Sigmoid colon (tissue), 7 donors: ENCODE data around the gene CCDC171. TPM values are rescaled to one million over a fixed set of nuclear protein-coding genes. Genes with fewer than 3 reads are reported as not detected.
A peak's percentile ranks its signal among the peaks of the same experiment; 100 is the strongest.

Source experiments
- DNase-seq: peaks from one replicate; pipeline ENCODE4 v3.0.0-alpha.2; 2019
- H3K27ac ChIP-seq, 4 donors: fragments of 200-600 bp; sonication (generic); one replicate each; pipeline ENCODE4 v1.5.1; 2016 to 2019; ENCODE audit warnings: mild to moderate bottlenecking in 1 of 4
- H3K27me3 ChIP-seq, 3 donors: fragments of 200-600 bp; sonication (generic); one replicate each; pipeline ENCODE4 v1.5.1; 2019; ENCODE audit warnings: mild to moderate bottlenecking in 1 of 3
- H3K36me3 ChIP-seq, 4 donors: fragments of 200-600 bp; sonication (generic); one replicate each; pipeline ENCODE4 v1.5.1; 2016 to 2019
- H3K4me1 ChIP-seq, 4 donors: fragments of 200-600 bp; sonication (generic); one replicate each; pipeline ENCODE4 v1.5.1; 2017 to 2019
- H3K4me3 ChIP-seq, 4 donors: fragments of 200-600 bp; sonication (generic); one replicate each; pipeline ENCODE4 v1.5.1; 2017 to 2019; ENCODE audit warnings: mild to moderate bottlenecking in 2 of 4, moderate library complexity in 1 of 4
- H3K9me3 ChIP-seq, 4 donors: fragments of 200-600 bp in 3 of 4; sonication (generic) in 3 of 4; one replicate each; pipeline versions ENCODE4 v1.5.1 to v1.6.1; 2013 to 2019
- EP300 ChIP-seq, 4 donors: sonication (generic); formaldehyde crosslinking; IDR thresholded peaks; one replicate each; pipeline ENCODE4 v1.6.1; 2017; ENCODE audit warnings: antibody characterized with exemption in 4 of 4
- POLR2A ChIP-seq, 2 donors: fragments of 450-650 bp; IDR thresholded peaks; one replicate each; pipeline ENCODE4 v1.6.1; 2016; ENCODE audit warnings: antibody characterized with exemption in 2 of 2, mild to moderate bottlenecking in 2 of 2, moderate library complexity in 2 of 2
- POLR2AphosphoS5 ChIP-seq, 4 donors: sonication (generic); formaldehyde crosslinking; IDR thresholded peaks; one replicate each; pipeline ENCODE4 v1.6.1; 2017; ENCODE audit warnings: antibody characterized with exemption in 4 of 4
- WGBS, 2 donors: extraction: QIAGEN DNeasy Blood & Tissue Kit; methylation state at CpG; one replicate each; pipeline ENCODE4 v1.1.7; 2013; 5-methylcytosine and 5-hydroxymethylcytosine counted together
- intact Hi-C: fragments of 100-400 bp; cut with DNase I; formaldehyde crosslinking; loops from one replicate; pipeline ENCODE4 v1.15.1; 2023
- polyA plus RNA-seq, 3 donors: library from polyadenylated mRNA; stranded (reverse); fragments of 200-250 nt; gene quantifications; one replicate each; pipeline ENCODE4 v1.2.3, GENCODE V29; 2013
- total RNA-seq, 4 donors: library from RNA; depleted of rRNA; stranded (reverse); fragments of >200 nt; gene quantifications; one replicate each; pipeline ENCODE4 v1.1.0, GENCODE V29; 2016
- TF ChIP-seq, protein P1 (sequence below), 4 experiments: fragments of 450-650 bp in 3 of 4; fragments of 200-600 bp in 1 of 4; IDR thresholded peaks; one replicate each; pipeline ENCODE4 v1.5.1; 2016 to 2019; ENCODE audit warnings: antibody characterized with exemption in 4 of 4, mild to moderate bottlenecking in 3 of 4, moderate library complexity in 2 of 4
- donor health status: healthy with polysubstance abuse.
- donor health status: Bipolar disorder and iron deficiency.
- donor health status: healthy.

Gene CCDC171
- total and polyA plus RNA-seq, 7 donors: 0.46 to 6.1 (median 2.9) TPM

DNA sequence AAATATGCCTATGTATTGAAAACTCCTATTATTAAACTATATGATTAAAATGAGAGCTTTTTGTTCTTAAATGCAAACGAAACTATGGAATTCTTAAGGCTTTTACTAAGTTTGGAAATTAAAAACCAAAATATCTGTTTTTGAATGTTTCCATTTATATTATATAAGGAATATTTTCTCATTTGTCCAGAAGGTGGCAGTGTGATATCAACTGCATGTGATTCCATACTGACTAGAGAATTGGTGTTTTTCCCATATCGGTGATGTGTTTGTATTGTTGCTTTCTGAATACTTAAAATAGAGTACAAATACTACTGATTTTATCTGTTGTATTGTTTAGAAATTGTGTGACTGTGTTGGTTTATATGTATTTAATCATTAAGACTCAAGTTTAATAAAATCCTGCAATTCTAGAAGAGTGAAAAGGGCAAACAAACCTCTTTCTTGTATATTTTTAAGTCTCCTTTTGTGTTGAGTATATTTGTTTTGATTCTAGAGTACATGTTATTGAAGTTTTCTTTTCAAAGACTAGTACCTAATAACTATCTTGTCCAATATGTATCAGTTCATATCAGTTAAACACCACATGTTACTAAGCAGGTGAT lies 320.8 kb downstream of the CCDC171 start:
- intact Hi-C loops: loop anchor here (5.0 to 10.0 kb wide), 2 partner anchors 261 to 779 kb away; no protein-coding TSS in a partner anchor
- peaks cover 0 to 4% (median 0%) of the 10 kb centered on the region in 4 donors for H3K4me1 ChIP-seq
- no peaks in the 10 kb centered on the region for H3K9me3 ChIP-seq
- H3K27ac ChIP-seq: no peak overlapping the region
- no peaks in the 10 kb centered on the region for H3K27me3 ChIP-seq
- H3K4me3 ChIP-seq: no peak overlapping the region
- 5 to 18% methylated on average over 2 of the region's 2 CpGs for WGBS, 2 donors
- DNase-seq: no peak
- TF ChIP-seq, protein P1, sequence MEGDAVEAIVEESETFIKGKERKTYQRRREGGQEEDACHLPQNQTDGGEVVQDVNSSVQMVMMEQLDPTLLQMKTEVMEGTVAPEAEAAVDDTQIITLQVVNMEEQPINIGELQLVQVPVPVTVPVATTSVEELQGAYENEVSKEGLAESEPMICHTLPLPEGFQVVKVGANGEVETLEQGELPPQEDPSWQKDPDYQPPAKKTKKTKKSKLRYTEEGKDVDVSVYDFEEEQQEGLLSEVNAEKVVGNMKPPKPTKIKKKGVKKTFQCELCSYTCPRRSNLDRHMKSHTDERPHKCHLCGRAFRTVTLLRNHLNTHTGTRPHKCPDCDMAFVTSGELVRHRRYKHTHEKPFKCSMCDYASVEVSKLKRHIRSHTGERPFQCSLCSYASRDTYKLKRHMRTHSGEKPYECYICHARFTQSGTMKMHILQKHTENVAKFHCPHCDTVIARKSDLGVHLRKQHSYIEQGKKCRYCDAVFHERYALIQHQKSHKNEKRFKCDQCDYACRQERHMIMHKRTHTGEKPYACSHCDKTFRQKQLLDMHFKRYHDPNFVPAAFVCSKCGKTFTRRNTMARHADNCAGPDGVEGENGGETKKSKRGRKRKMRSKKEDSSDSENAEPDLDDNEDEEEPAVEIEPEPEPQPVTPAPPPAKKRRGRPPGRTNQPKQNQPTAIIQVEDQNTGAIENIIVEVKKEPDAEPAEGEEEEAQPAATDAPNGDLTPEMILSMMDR (IDR thresholded peaks at IDR 0.05): peak; percentile 45 to 63 (median 56)
- TF ChIP-seq POLR2A (IDR thresholded peaks at IDR 0.05) (no peak), EP300 (IDR thresholded peaks at IDR 0.05) (no peak)
- no peaks in the 10 kb centered on the region for H3K36me3 ChIP-seq

DNA sequence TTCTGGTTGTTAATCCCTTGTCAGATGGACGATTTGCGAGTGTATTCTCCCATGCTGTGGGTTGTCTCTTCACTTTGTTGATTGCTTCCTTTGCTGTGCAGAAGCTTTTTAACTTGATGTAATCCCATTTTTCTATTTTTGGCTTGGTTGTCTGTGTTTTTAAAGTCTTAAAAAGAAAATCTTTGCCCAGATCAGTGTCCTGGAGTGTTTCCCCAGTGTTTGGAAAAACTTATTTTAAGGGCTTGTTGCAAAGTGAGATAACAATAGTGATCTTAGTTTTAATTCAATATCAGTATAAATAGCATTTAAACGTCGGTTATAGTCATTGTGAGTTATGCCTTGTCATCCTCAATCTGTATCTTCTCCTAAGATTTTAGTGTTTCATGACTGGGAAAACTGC lies 329.5 kb downstream of the CCDC171 start:
- Histone ChIP-seq H3K9me3 (no peaks in the 10 kb centered on the region), H3K36me3 (no peaks in the 10 kb centered on the region), H3K4me1 (no peaks in the 10 kb centered on the region), H3K4me3 (no peak overlapping the region), H3K27me3 (no peaks in the 10 kb centered on the region), H3K27ac (no peak overlapping the region)
- intact Hi-C loops: no loop called here
- TF ChIP-seq POLR2A (IDR thresholded peaks at IDR 0.05) (no peak), EP300 (IDR thresholded peaks at IDR 0.05) (no peak), POLR2AphosphoS5 (IDR thresholded peaks at IDR 0.05) (no peak)
- TF ChIP-seq, protein P1 (IDR thresholded peaks at IDR 0.05): no peak
- WGBS, 2 donors: 85 to 91% methylated on average over 4 of the region's 4 CpGs
- DNase-seq: no peak

DNA sequence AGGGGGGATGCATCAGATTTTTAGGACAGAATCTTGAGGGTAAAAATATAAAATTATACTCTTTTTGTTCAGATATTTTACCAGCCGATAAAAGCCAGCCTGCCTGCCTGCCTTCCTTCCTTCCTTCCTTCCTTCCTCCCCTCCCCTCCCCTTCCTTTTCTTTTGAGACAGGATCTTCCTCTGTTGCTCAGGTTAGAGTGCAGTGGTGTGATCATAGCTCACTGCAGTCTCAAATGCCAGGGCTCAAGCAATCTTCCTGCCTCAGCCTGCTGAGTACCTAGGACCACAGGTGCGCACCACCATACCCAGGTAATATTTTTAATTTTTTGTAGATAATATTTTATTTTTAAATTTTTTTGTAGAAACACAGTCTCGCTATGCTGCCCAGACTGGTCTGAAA lies 330.0 kb downstream of the CCDC171 start:
- intact Hi-C loops: no loop called here
- Histone ChIP-seq H3K4me1 (no peaks in the 10 kb centered on the region), H3K9me3 (no peaks in the 10 kb centered on the region), H3K36me3 (no peaks in the 10 kb centered on the region), H3K27ac (no peak overlapping the region), H3K27me3 (no peaks in the 10 kb centered on the region), H3K4me3 (no peak overlapping the region)
- TF ChIP-seq EP300 (IDR thresholded peaks at IDR 0.05): no peak
- TF ChIP-seq POLR2AphosphoS5 (IDR thresholded peaks at IDR 0.05): no peak
- no peak for TF ChIP-seq POLR2A (IDR thresholded peaks at IDR 0.05)
- TF ChIP-seq, protein P1 (IDR thresholded peaks at IDR 0.05): no peak
- no peak for DNase-seq
- 94 to 96% methylated on average over 3 of the region's 3 CpGs for WGBS, 2 donors

DNA sequence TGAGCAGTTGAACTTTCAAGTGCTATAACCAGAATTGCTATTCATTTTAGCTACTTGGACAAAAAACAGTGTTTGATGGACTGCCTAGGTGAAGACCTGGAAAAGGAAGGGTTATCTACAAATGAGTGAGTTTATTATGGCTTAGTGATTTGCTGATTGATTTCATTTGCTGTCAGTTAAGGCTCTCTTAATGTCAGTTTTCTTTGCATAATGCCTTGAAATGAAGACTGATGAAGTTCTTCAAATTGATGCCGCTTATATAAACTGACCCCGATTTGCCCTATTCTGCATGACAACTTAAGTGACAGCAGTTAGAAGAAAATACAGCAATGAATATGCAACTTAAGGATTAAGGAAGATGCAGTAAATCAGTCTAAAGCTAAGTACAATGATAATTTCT lies 332.6 kb downstream of the CCDC171 start:
- H3K27ac ChIP-seq: no peak overlapping the region
- TF ChIP-seq POLR2A (IDR thresholded peaks at IDR 0.05): no peak
- no peak for TF ChIP-seq EP300 (IDR thresholded peaks at IDR 0.05)
- TF ChIP-seq, protein P1 (IDR thresholded peaks at IDR 0.05): no peak
- no peak for TF ChIP-seq POLR2AphosphoS5 (IDR thresholded peaks at IDR 0.05)
- no peaks in the 10 kb centered on the region for H3K27me3 ChIP-seq
- intact Hi-C loops: no loop called here
- 84 to 90% methylated on average over 2 of the region's 2 CpGs for WGBS, 2 donors
- no peaks in the 10 kb centered on the region for H3K9me3 ChIP-seq
- no peaks in the 10 kb centered on the region for H3K36me3 ChIP-seq
- H3K4me3 ChIP-seq: no peak overlapping the region
- no peak for DNase-seq
- H3K4me1 ChIP-seq: no peaks in the 10 kb centered on the region

DNA sequence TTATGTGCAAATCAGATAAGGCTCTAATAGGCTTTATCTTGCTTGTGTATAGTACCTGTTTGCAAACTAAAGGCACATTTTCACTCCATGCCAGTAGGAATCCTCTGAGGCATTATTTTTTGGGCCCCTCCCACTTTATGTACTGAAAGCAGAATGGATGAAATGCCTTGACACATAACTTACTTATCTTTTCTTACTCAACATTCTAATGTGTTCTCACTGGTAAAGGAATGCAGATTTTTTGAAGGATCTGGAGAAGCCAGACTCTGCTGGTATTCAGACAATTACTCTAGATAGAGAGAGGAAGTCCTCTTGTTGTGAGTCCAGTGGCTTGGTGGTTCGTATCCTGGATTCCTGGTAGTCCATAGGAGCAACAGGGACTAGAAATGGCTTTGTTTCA lies 336.7 kb downstream of the CCDC171 start:
- Histone ChIP-seq H3K27ac (no peak overlapping the region), H3K36me3 (no peaks in the 10 kb centered on the region), H3K9me3 (peaks cover 0 to 2% (median 0%) of the 10 kb centered on the region in 4 donors), H3K4me1 (no peaks in the 10 kb centered on the region), H3K27me3 (no peaks in the 10 kb centered on the region), H3K4me3 (no peak overlapping the region)
- 92 to 93% methylated on average over 1 of the region's 1 CpG for WGBS, 2 donors
- no peak for TF ChIP-seq POLR2A (IDR thresholded peaks at IDR 0.05)
- TF ChIP-seq EP300 (IDR thresholded peaks at IDR 0.05): no peak
- TF ChIP-seq POLR2AphosphoS5 (IDR thresholded peaks at IDR 0.05): no peak
- TF ChIP-seq, protein P1 (IDR thresholded peaks at IDR 0.05): no peak
- intact Hi-C loops: no loop called here
- DNase-seq: no peak
